Mucosa of descending colon (tissue), 3 donors: ENCODE data around the gene EPS8L3. TPM values are rescaled to one million over a fixed set of nuclear protein-coding genes. Genes with fewer than 3 reads are reported as not detected.
A peak's percentile ranks its signal among the peaks of the same experiment; 100 is the strongest.

ENCODE experiments used
- ATAC-seq: fragments of 200-7000 bp; cut with Tn5 transposase; one replicate; pipeline ENCODE4 v1.9.1; 2020; ENCODE audit warnings: mild to moderate bottlenecking, moderate library complexity
- DNase-seq, 3 donors: peaks; one replicate each; pipeline ENCODE4 v3.0.0-alpha.2; 2020
- H3K36me3 ChIP-seq: fragments of 200-600 bp; one replicate; pipeline ENCODE4 v1.8.0; 2021; ENCODE audit warnings: low read depth, mild to moderate bottlenecking
- H3K4me1 ChIP-seq: fragments of 200-600 bp; one replicate; pipeline ENCODE4 v1.8.0; 2021; ENCODE audit warnings: low read depth, mild to moderate bottlenecking
- H3K4me3 ChIP-seq: fragments of 200-600 bp; one replicate; pipeline ENCODE4 v1.8.0; 2021; ENCODE audit warnings: mild to moderate bottlenecking
- H3K9me3 ChIP-seq: fragments of 200-600 bp; one replicate; pipeline ENCODE4 v1.8.0; 2021; ENCODE audit warnings: mild to moderate bottlenecking
- CTCF ChIP-seq: fragments of 200-600 bp; IDR thresholded peaks from one replicate; pipeline ENCODE4 v1.8.0; 2022; ENCODE audit warnings: antibody characterized with exemption, mild to moderate bottlenecking
- intact Hi-C, 2 donors: fragments of 100-400 bp; cut with DNase I in 1 of 2; cut with micrococcal nuclease in 1 of 2; formaldehyde crosslinking; loops; one replicate each; pipeline versions ENCODE4 v1.11.0 to v1.11.1; 2022; cut with DNase I, micrococcal nuclease
- total RNA-seq, 3 donors: library from RNA; stranded (reverse); fragmentation: NEBNext Ultra II Directional in 2 of 3; extraction: Animal tissue kit (Norgen Biotek cat#: 25700) in 2 of 3; gene quantifications; one replicate each; pipeline versions ENCODE4 v1.2.1 to v1.2.4, GENCODE V29; 2021 to 2023
- donor health status: DM: no; HTN: no; CAD: no; lungs with moderate emphysema.
- donor health status: DM: no; HTN: no; CAD: no.
- donor health status: DM: no; HTN: yes; CAD: no.

Gene EPS8L3
- total RNA-seq, 3 donors from 2014 or later: 211 to 539 (median 356) TPM

GRCh38 chr1:109721971-109722370 lies 41.8 kb downstream of the EPS8L3 start:
- intact Hi-C loops: no loop called here
- no peaks in the 10 kb centered on the region for H3K36me3 ChIP-seq
- H3K4me3 ChIP-seq: no peak overlapping the region
- H3K9me3 ChIP-seq: no peaks in the 10 kb centered on the region
- ATAC-seq (no peak), DNase-seq (no peak)
- H3K4me1 ChIP-seq: peaks cover 4% of the 10 kb centered on the region
- no peak for TF ChIP-seq CTCF

GRCh38 chr1:109721042-109721441 lies 42.7 kb downstream of the EPS8L3 start:
- DNase-seq: no peak
- TF ChIP-seq CTCF: no peak
- Histone ChIP-seq H3K9me3 (no peaks in the 10 kb centered on the region), H3K36me3 (no peaks in the 10 kb centered on the region), H3K4me1 (peaks cover 4% of the 10 kb centered on the region), H3K4me3 (no peak overlapping the region)
- ATAC-seq: no peak
- intact Hi-C loops: no loop called here

- no peak for DNase-seq
- Histone ChIP-seq H3K4me3 (no peak overlapping the region), H3K4me1 (peaks cover 4% of the 10 kb centered on the region), H3K36me3 (no peaks in the 10 kb centered on the region), H3K9me3 (no peaks in the 10 kb centered on the region)
- TF ChIP-seq CTCF: no peak
- no peak for ATAC-seq
- intact Hi-C loops: no loop called here
Measured at GRCh38 chr1:109719337-109719837, 44.3 kb downstream of the EPS8L3 start.

- ATAC-seq: peak; percentile 82
- Histone ChIP-seq H3K36me3 (no peaks in the 10 kb centered on the region), H3K9me3 (no peaks in the 10 kb centered on the region), H3K4me3 (no peak overlapping the region), H3K4me1 (peaks cover 4% of the 10 kb centered on the region)
- intact Hi-C loops: no loop called here
- TF ChIP-seq CTCF: no peak
- DNase-seq: peak in 1 of 3 donors; percentile 55
Measured at GRCh38 chr1:109718495-109718894, 45.2 kb downstream of the EPS8L3 start.

- H3K4me3 ChIP-seq: no peak overlapping the region
- no peak for TF ChIP-seq CTCF
- H3K4me1 ChIP-seq: peaks cover 4% of the 10 kb centered on the region
- intact Hi-C loops: no loop called here
- ATAC-seq (no peak), DNase-seq (no peak)
- H3K36me3 ChIP-seq: no peaks in the 10 kb centered on the region
- H3K9me3 ChIP-seq: no peaks in the 10 kb centered on the region
Measured at GRCh38 chr1:109717729-109718128, 46.0 kb downstream of the EPS8L3 start.

GRCh38 chr1:109716570-109717090 lies 47.1 kb downstream of the EPS8L3 start:
- Histone ChIP-seq H3K36me3 (no peaks in the 10 kb centered on the region), H3K4me1 (peaks cover 4% of the 10 kb centered on the region), H3K9me3 (no peaks in the 10 kb centered on the region), H3K4me3 (no peak overlapping the region)
- intact Hi-C loops: no loop called here
- DNase-seq: no peak
- no peak for ATAC-seq
- no peak for TF ChIP-seq CTCF
